Activated CD4-positive, alpha-beta T cell treated with anti-CD3 and anti-CD28 coated beads for 1 hour (primary cell): ENCODE results near the gene SHOX.
"Not testable (repeated sequence)": the region's sequence is repeated elsewhere in the genome, so short reads cannot be mapped to it uniquely, and the experiment has no call there.

Source experiments
- DNase-seq: peaks from one replicate; pipeline ENCODE4 v3.0.0-alpha.2; 2020

SHOX gene

DNA sequence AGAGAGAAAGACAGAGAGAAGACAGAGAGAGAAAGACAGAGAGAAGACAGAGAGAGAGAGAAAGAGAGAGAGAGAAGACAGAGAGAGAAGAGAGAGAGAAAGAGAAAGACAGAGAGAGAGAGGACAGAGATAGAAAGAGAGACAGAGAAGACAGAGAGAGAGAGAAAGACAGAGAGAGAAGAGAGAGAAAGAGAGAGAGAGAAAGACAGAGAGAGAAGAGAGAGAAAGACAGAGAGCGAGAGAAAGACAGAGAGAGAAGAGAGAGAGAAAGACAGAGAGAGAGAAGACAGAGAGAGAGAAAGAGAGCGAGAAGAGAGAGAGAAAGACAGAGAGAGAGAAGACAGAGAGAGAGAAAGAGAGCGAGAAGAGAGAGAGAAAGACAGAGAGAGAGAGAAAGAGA is 7.8 kb upstream of the SHOX start:
- not testable (repeated sequence) for DNase-seq

- no peak for DNase-seq
Observed at GRCh38 chrX:623268-623598, 7.4 kb upstream of the SHOX start.

DNA sequence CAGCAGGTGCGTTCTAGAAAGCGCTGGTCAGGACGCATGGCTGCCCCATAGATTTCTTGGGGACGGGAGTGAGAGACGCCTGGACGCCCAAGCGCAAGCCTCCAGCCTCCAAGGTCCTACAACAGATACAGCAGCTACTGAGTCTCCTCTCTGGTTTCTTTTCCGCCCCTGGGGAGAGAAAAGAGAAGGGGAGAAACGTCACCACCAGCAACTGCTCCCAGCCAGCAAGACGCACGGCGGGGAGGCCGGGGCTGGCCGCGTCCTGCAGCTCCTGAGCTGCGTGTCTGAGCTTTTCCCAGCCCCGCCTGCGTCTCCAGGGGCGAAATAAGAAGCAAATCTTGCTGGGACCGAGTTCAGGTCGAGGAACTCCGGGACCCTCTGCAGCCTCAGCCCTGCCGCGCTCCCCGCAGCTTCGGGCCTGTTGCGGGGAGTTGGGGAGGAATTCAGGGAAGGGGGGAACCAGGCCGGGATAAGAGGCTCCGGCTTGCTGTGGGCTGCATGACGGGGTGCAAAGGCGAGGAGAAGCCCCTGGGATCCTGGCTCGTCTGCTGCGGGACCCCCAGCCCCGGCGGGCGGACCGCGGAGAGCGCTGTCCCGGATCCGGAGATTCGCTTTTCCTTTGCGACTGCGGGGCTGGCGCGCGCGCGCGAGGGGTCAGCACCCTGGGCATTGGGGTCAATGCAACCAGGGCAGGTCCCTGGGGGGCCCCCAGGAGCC is 6.8 kb upstream of the SHOX start:
- no peak for DNase-seq

GRCh38 chrX:625137-625691 is 5.4 kb upstream of the SHOX start:
- DNase-seq: no peak

- not testable (repeated sequence) for DNase-seq
Observed at GRCh38 chrX:626047-626446, 4.5 kb upstream of the SHOX start.

DNA sequence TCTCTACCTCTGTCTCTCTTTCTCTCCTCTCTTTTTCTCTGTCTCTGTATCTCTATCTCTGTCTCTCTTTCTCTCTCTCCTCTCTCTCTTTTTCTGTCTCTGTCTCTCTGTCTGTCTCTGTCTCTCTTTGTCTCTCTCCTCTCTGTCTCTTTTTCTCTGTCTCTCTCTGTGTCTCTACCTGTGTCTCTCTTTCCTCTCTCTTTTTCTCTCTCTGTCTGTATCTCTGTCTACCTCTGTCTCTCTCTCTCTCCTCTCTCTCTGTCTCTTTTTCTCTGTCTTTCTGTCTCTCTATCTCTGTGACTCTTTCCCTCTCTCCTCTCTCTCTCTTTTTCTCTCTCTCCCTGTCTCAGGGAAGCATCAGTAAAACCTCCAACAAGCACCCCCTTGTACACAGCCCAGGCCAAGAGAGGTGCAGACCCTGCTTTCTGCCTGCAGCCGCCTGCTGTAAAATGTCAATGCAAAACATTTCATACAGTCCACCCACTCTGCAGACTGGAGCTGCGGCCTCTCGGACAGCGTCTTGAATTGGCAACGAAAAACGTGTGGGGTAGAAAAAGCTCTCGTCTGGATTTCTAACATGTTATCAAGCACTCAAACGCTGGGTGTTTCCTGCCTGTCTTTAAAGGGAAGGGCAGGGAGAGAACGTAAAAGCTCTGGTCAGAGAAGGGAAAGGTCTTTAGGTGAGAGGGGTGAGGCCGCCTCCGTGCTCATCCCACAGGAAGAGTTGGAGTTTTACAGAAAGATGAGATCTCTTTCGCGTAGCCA is 3.7 kb upstream of the SHOX start:
- DNase-seq: no peak

DNA sequence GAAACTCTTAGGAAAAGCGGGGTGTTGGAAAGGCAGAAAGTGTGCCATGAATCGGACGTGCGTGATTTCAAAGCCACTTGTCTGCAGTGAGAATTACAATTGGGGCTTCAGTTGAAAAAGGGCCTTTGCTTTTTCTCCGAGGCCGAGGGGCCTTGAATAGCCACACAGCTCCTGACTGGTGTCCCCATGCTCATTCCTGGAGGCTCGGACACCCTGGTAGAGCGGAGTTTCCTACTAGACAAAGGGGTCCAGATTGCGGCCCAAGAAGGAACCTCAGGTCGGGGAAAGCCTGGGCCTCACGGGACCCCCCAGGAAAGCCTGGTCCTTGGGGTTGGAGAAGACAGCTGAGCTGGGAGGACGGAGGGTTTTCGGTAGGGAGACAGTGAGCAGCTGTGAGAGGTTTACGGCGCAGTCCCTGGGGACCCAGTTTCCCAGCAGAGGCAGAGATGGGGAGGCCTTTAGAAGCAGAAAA is 3.0 kb upstream of the SHOX start:
- no peak for DNase-seq

- no peak for DNase-seq
Observed at GRCh38 chrX:627995-628394, 2.6 kb upstream of the SHOX start.

DNA sequence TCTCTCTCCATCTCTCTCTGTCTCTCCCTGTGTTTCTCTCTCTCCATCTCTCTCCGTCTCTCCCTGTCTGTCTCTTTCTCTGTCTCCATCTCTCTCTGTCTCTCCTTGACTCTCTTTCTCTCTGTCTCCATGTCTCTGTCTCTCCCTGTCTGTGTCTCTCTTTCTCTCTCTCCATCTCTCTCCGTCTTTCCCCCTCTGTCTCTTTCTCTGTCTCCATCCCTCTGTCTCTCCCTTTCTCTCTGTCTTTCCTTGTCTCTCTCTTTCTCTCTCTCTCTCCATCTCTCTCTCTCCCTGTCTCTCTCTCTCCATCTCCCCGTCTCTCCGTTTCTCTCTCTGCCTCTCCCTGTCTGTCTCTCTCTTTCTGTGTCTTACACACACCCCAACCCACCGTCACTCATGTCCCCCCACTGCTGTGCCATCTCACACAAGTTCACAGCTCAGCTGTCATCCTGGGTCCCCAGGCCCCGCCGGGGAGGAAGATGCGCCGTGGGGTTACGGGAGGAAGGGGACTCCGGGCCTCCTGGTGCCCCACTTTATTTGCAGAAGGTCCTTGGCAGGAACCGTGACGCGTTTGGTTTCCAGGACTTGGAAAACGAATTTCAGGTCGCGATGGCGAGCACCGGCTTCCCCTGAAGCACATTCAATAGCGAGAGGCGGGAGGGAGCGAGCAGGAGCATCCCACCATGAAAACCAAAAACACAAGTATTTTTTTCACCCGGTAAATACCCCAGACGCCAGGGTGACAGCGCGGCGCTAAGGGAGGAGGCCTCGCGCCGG is 1.2 kb upstream of the SHOX start:
- DNase-seq: no peak

- no peak for DNase-seq
Observed at GRCh38 chrX:630007-630611, 482 bp upstream of the SHOX start.

DNA sequence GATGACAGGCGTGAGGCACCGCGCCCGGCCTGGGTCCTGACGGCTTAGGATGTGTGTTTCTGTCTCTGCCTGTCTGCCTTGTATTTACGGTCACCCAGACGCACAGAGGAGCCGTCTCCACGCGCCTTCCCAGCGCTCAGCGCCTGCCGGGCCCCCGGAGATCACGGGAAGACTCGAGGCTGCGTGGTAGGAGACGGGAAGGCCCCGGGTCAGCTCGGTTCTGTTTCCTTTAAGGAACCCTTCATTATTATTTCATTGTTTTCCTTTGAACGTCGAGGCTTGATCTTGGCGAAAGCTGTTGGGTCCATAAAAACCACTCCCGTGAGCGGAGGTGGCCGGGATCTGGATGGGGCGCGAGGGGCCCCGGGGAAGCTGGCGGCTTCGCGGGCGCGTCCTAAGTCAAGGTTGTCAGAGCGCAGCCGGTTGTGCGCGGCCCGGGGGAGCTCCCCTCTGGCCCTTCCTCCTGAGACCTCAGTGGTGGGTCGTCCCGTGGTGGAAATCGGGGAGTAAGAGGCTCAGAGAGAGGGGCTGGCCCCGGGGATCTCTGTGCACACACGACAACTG is 1.3 kb downstream of the SHOX start:
- no peak for DNase-seq

DNA sequence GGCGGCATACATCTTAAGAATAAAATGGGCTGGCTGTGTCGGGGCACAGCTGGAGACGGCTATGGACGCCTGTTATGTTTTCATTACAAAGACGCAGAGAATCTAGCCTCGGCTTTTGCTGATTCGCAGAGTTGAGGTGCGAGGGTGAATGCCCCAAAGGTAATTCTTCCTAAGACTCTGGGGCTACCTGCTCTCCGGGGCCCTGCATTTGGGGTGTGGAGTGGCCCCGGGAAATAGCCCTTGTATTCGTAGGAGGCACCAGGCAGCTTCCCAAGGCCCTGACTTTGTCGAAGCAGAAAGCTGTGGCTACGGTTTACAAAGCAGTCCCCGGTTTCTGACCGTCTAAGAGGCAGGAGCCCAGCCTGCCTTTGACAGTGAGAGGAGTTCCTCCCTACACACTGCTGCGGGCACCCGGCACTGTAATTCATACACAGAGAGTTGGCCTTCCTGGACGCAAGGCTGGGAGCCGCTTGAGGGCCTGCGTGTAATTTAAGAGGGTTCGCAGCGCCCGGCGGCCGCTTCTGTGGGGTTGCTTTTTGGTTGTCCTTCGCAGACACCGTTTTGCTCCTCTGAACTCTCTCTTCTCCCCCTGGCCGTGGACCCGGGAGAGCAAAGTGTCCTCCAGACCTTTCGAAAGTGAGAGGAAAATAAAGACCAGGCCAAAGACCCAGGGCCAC is 1.9 kb downstream of the SHOX start:
- DNase-seq: no peak

GRCh38 chrX:633043-633984 is 2.7 kb downstream of the SHOX start:
- DNase-seq: no peak

DNA sequence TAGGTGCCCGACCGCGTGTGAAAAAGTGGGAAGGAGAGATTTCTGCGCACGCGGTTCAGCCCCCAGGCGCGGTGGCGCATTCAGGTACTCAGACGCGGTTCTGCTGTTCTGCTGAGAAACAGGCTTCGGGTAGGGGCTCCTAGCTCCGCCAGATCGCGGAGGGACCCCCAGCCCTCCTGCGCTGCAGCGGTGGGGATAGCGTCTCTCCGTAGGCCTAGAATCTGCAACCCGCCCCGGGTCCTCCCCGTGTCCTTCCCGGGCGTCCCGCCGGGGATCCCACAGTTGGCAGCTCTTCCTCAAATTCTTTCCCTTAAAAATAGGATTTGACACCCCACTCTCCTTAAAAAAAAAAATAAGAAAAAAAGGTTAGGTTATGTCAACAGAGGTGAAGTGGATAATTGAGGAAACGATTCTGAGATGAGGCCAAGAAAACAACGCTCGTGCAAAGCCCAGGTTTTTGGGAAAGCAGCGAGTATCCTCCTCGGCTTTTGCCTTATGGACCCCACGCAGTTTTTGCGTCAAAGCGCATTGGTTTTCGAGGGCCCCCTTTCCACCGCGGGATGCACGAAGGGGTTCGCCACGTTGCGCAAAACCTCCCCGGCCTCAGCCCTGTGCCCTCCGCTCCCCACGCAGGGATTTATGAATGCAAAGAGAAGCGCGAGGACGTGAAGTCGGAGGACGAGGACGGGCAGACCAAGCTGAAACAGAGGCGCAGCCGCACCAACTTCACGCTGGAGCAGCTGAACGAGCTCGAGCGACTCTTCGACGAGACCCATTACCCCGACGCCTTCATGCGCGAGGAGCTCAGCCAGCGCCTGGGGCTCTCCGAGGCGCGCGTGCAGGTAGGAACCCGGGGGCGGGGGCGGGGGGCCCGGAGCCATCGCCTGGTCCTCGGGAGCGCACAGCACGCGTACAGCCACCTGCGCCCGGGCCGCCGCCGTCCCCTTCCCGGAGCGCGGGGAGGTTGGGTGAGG is 3.7 kb downstream of the SHOX start:
- DNase-seq: no peak

- no peak for DNase-seq
Observed at GRCh38 chrX:635428-636090, 5.0 kb downstream of the SHOX start.

- DNase-seq: no peak
Observed at GRCh38 chrX:636981-637659, 6.5 kb downstream of the SHOX start.

- DNase-seq: no peak
Observed at GRCh38 chrX:637660-638481, 7.3 kb downstream of the SHOX start.
